GM12892 (cell line): ENCODE data around the gene DOK1.

Experiments used
- POLR2A ChIP-seq: IDR thresholded peaks from 2 replicates; pipeline ENCODE4 v1.6.1; 2011; ENCODE audit warnings: low read depth, low read length, control low read depth
- POLR2AphosphoS5 ChIP-seq: IDR thresholded peaks from 2 replicates; pipeline ENCODE4 v1.6.1; 2011; ENCODE audit warnings: low read depth, low read length, control low read depth
- TAF1 ChIP-seq: IDR thresholded peaks from 2 replicates; pipeline ENCODE4 v1.6.1; 2011; ENCODE audit warnings: low read depth, mild to moderate bottlenecking, control low read depth, low read length, borderline replicate concordance

DNA sequence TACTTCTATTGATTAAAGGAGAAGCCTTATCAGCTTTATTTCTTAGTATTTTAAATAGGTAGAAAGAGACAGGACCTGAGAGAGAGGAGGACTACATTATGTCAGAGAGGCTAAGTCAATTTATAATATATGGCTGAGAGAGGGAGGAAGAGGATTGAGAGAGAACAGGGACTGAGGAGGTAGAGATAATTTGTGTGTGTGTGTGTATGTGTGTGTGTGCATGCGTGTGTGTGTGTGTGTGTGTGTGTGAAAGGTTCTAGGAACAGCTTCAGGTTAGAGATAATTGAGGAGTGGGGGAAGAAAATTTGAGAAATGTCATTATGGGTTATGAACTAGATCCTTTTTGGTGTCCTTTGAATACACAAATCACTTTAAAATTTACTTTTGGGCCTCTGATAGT, 15.2 kb downstream of the DOK1 start:
- TF ChIP-seq POLR2A (no peak), TAF1 (no peak), POLR2AphosphoS5 (no peak)
